ENCODE measurements around the gene UBE4A. TPM values are rescaled to one million over a fixed set of nuclear protein-coding genes. Genes with fewer than 3 reads are reported as not detected.
A peak's percentile ranks its signal among the peaks of the same experiment; 100 is the strongest.

UBE4A gene
- total RNA-seq, 5 donors from 2014 or later (not counting 1 experiment from before 2014, with no cell fraction given) = 40.7 to 44.9 (median 41.8) TPM

DNA sequence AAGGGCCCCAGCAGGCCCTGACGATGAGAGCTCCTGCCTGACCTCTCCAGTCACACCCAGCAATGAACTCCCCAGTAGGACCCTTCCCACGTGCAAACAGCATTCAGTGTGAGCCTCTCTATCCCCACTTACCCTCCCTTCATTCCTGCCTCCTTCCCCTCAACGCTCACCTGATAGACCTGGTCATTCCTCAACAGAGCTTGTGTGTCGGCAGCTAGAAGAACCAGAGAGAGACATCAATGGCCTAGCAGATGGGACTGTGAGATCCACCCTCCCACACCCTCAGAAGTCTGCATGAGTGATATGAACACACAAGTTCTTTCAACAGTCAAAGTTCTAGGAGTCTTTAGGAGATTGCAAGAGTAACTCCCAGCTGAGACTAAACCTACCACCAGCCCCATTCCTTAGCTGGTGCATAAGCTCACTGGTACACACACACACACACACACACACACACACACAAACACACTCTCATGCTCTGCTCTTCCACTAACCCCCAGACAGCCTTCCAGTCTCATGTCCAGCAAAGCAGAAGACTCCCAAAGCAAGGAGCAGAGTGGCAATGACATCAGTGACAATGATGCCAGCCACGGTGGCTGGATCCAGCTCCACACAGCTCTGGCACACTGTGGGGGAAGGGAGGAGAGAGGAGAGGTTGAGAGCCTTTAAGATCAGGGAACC, 20.0 kb upstream of the UBE4A start:
- Mint-ChIP-seq H3K9me3 (no peaks in the 10 kb centered on the region), H3K36me3 (peaks cover 35% of the 10 kb centered on the region), H3K4me1 (peaks cover 64 to 82% (median 65%) of the 10 kb centered on the region in 3 donors), H3K4me3 (peak overlapping the region; percentile 85 to 91 (median 87)), H3K27ac (peak overlapping the region; percentile 98 to 100), H3K27me3 (no peaks in the 10 kb centered on the region)
- Histone ChIP-seq H3K36me3 (ENCODE audit: control insufficient read depth in 2 of 2, extremely low read depth in 1 of 2, insufficient read depth in 1 of 2, low read length in 1 of 2) (peaks cover 7 to 41% of the 10 kb centered on the region in 2 donors), H3K9me3 (no peaks in the 10 kb centered on the region), H3K27me3 (replicated peaks in 1 of 2; ENCODE audit: control insufficient read depth in 2 of 2, extremely low read depth in 1 of 2, insufficient read depth in 2 of 2, low read length in 1 of 2) (no peaks in the 10 kb centered on the region), H3K27ac (ENCODE audit: low read length) (peak overlapping the region; percentile 97), H3K4me1 (ENCODE audit: control insufficient read depth in 1 of 2, extremely low read depth in 1 of 2, insufficient read depth in 2 of 2, low read length in 2 of 2) (peaks cover 35 to 73% of the 10 kb centered on the region in 2 experiments), H3K4me3 (ENCODE audit: control insufficient read depth in 1 of 2, extremely low read depth in 1 of 2, low read length in 1 of 2) (peak overlapping the region; percentile 73 to 88)
- CTCF ChIA-PET = interaction anchor here (0.6 to 2.4 kb wide), 5 partner anchors 13 to 87 kb away, joined by 3 to 5 read pairs (median 4); partner anchors contain the start of genes CD3E (in 1 of the 2) and MPZL3 (in 1 of the 2)
- WGBS (ENCODE audit: insufficient coverage) = 0% methylated on average over 3 of the region's 5 CpGs
- POLR2A ChIA-PET = interaction anchor here (0.5 to 1.2 kb wide), 8 partner anchors 28 to 88 kb away, joined by 3 to 4 read pairs (median 3); partner anchors contain the start of gene MPZL3 (in 1 of the 2)
- ATAC-seq (replicated peaks in 1 of 4) (peak in 3 of 4 experiments; percentile 5 to 12 (median 8)), DNase-seq (peak in 3 of 35 experiments; percentile 24 to 55 (median 33))

DNA sequence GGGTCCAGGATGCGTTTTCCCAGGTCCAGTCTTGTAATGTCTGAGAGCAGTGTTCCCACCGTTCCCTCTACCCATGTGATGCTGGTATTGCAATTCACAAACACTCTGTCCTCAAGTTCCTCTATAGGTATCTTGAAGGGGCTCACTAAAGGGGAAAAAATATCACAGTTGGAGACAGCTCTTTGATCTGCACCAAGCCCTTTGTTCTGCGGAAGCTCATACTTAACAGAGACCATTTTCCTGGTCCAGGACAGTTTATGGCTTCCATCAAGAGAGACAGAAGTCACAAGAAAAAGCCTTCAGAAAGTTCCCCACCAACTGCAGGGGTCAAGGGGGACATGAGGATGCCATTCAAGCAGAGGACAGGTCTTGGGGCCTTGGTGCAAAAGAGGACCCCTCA, 19.0 kb upstream of the UBE4A start:
- H3K27ac Mint-ChIP-seq = peak overlapping the region; percentile 98 to 100
- ChIA-PET POLR2A (interaction anchor here in 1 of 2 donors (0.5 to 1.0 kb wide), 3 partner anchors 14 to 142 kb away, joined by 3 to 8 read pairs (median 3); partner anchors contain the start of gene CD3E), CTCF (interaction anchor here (0.5 to 2.4 kb wide), 3 partner anchors 35 to 48 kb away, joined by 3 to 5 read pairs (median 4); no protein-coding TSS in a partner anchor)

GRCh38 chr11:118341261-118341660, 18.1 kb upstream of the UBE4A start:
- peak overlapping the region; percentile 97 for H3K27ac ChIP-seq (ENCODE audit: low read length)

More for the DNA sequence above, 19.0 kb upstream of the UBE4A start:
- H3K4me1 Mint-ChIP-seq = peaks cover 61 to 82% (median 64%) of the 10 kb centered on the region in 3 donors
- Histone ChIP-seq H3K27ac (ENCODE audit: low read length) (peak overlapping the region; percentile 97), H3K4me3 (ENCODE audit: control insufficient read depth in 1 of 2, extremely low read depth in 1 of 2, low read length in 1 of 2) (peak overlapping the region; percentile 73 to 88), H3K9me3 (no peaks in the 10 kb centered on the region), H3K36me3 (ENCODE audit: control insufficient read depth in 2 of 2, extremely low read depth in 1 of 2, insufficient read depth in 1 of 2, low read length in 1 of 2) (peaks cover 7 to 41% of the 10 kb centered on the region in 2 donors), H3K27me3 (replicated peaks in 1 of 2; ENCODE audit: control insufficient read depth in 2 of 2, extremely low read depth in 1 of 2, insufficient read depth in 2 of 2, low read length in 1 of 2) (no peaks in the 10 kb centered on the region), H3K4me1 (ENCODE audit: control insufficient read depth in 1 of 2, extremely low read depth in 1 of 2, insufficient read depth in 2 of 2, low read length in 2 of 2) (peaks cover 26 to 68% of the 10 kb centered on the region in 2 experiments)
- ATAC-seq (replicated peaks in 1 of 4) (no peak), DNase-seq (peak in 1 of 35 experiments; percentile 52)
- H3K36me3 Mint-ChIP-seq = peaks cover 37% of the 10 kb centered on the region
- H3K27me3 Mint-ChIP-seq = no peaks in the 10 kb centered on the region
- H3K9me3 Mint-ChIP-seq = no peaks in the 10 kb centered on the region
- no CpG with 5 or more reads among the region's 3 CpGs for WGBS (ENCODE audit: insufficient coverage)
- H3K4me3 Mint-ChIP-seq = peak overlapping the region; percentile 85 to 91 (median 87)

DNA sequence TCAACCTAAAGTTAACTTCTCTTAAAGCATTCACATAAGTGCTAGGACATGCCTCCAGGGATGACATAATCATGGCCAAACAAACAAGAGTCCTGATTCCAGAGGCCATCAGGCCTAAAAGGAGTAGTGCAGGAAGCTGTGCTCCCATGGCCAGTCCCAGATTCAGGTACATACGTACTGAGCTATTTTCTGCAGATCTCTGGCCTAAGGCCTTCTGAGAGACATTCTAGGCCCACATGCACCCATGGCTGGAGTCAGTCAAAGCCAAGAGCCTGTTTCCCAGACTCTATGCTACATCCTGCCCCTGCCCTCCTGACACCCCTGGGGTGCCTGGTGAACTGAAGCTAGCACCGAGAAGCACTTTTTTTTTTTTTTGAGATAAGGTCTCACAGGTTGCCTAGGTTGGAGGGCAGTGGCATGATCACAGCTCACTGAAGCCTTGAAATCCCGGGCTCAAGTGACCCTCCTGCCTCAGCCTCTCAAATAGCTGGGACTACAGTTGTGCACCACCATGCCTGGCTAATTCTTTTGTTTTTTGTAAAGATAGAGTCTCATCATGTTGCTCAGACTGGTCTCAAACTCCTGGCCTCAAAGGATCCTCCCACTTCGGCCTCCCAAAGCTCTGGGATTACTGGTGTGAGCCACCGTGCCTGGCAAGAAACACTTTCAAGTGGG, 17.4 kb upstream of the UBE4A start:
- WGBS (ENCODE audit: insufficient coverage) = 2% methylated on average over 5 of the region's 5 CpGs
- Mint-ChIP-seq H3K4me3 (peak overlapping the region; percentile 85 to 91 (median 87)), H3K36me3 (peaks cover 38% of the 10 kb centered on the region), H3K4me1 (peaks cover 64 to 84% (median 68%) of the 10 kb centered on the region in 3 donors), H3K9me3 (no peaks in the 10 kb centered on the region), H3K27me3 (no peaks in the 10 kb centered on the region), H3K27ac (peak overlapping the region; percentile 98 to 100)
- ChIA-PET POLR2A (interaction anchor here (0.6 to 1.1 kb wide), 8 partner anchors 24 to 803 kb away, joined by 3 to 10 read pairs (median 4); partner anchors contain the start of gene MPZL3 (in 1 of the 2)), CTCF (interaction anchor here in 1 of 2 donors (0.7 to 1.8 kb wide), 9 partner anchors 9 to 755 kb away, joined by 3 to 7 read pairs (median 4); partner anchors contain the start of gene UBE4A)
- DNase-seq (peak in 5 of 35 experiments; percentile 13 to 47 (median 25)), ATAC-seq (replicated peaks in 1 of 4) (peak in 2 of 4 experiments; percentile 11)
- Histone ChIP-seq H3K9me3 (no peaks in the 10 kb centered on the region), H3K36me3 (ENCODE audit: control insufficient read depth in 2 of 2, extremely low read depth in 1 of 2, insufficient read depth in 1 of 2, low read length in 1 of 2) (peaks cover 7 to 32% of the 10 kb centered on the region in 2 donors), H3K27me3 (replicated peaks in 1 of 2; ENCODE audit: control insufficient read depth in 2 of 2, extremely low read depth in 1 of 2, insufficient read depth in 2 of 2, low read length in 1 of 2) (no peaks in the 10 kb centered on the region), H3K27ac (ENCODE audit: low read length) (peak overlapping the region; percentile 97), H3K4me1 (ENCODE audit: control insufficient read depth in 1 of 2, extremely low read depth in 1 of 2, insufficient read depth in 2 of 2, low read length in 2 of 2) (peaks cover 30 to 67% of the 10 kb centered on the region in 2 experiments), H3K4me3 (ENCODE audit: control insufficient read depth in 1 of 2, extremely low read depth in 1 of 2, low read length in 1 of 2) (peak overlapping the region; percentile 73 to 88)

More at GRCh38 chr11:118341261-118341660, 18.1 kb upstream of the UBE4A start:
- ATAC-seq (replicated peaks in 1 of 4) (no peak), DNase-seq (no peak)
- Mint-ChIP-seq H3K4me3 (peak overlapping the region; percentile 85 to 91 (median 87)), H3K9me3 (no peaks in the 10 kb centered on the region), H3K27ac (peak overlapping the region; percentile 98 to 100), H3K4me1 (peaks cover 63 to 84% (median 67%) of the 10 kb centered on the region in 3 donors), H3K27me3 (no peaks in the 10 kb centered on the region), H3K36me3 (peaks cover 40% of the 10 kb centered on the region)
- peak overlapping the region; percentile 73 to 88 for H3K4me3 ChIP-seq (ENCODE audit: control insufficient read depth in 1 of 2, extremely low read depth in 1 of 2, low read length in 1 of 2)
- H3K36me3 ChIP-seq (ENCODE audit: control insufficient read depth in 2 of 2, extremely low read depth in 1 of 2, insufficient read depth in 1 of 2, low read length in 1 of 2) = peaks cover 7 to 39% of the 10 kb centered on the region in 2 donors
- WGBS (ENCODE audit: insufficient coverage) = 0% methylated on average over 2 of the region's 3 CpGs
- no peaks in the 10 kb centered on the region for H3K27me3 ChIP-seq (replicated peaks in 1 of 2; ENCODE audit: control insufficient read depth in 2 of 2, extremely low read depth in 1 of 2, insufficient read depth in 2 of 2, low read length in 1 of 2)
- H3K4me1 ChIP-seq (ENCODE audit: control insufficient read depth in 1 of 2, extremely low read depth in 1 of 2, insufficient read depth in 2 of 2, low read length in 2 of 2) = peaks cover 24 to 68% of the 10 kb centered on the region in 2 experiments
- CTCF ChIA-PET = interaction anchor here (0.5 to 1.8 kb wide), 3 partner anchors 9 to 142 kb away, joined by 3 to 10 read pairs (median 7); no protein-coding TSS in a partner anchor
- POLR2A ChIA-PET = interaction anchor here (0.5 to 0.8 kb wide), 3 partner anchors 14 to 40 kb away, joined by 3 to 8 read pairs (median 4); no protein-coding TSS in a partner anchor
- no peaks in the 10 kb centered on the region for H3K9me3 ChIP-seq

- H3K27me3 Mint-ChIP-seq = no peaks in the 10 kb centered on the region
- WGBS (ENCODE audit: insufficient coverage) = 0% methylated on average over 4 of the region's 13 CpGs
- H3K4me3 Mint-ChIP-seq = peak within 1 kb of the TSS; percentile 85 to 91 (median 87)
- Histone ChIP-seq H3K27ac (ENCODE audit: low read length) (peak within 1 kb of the TSS; percentile 97), H3K9me3 (no peaks in the 10 kb centered on the region), H3K36me3 (ENCODE audit: control insufficient read depth in 2 of 2, extremely low read depth in 1 of 2, insufficient read depth in 1 of 2, low read length in 1 of 2) (peaks cover 7 to 31% of the 10 kb centered on the region in 2 donors), H3K4me3 (ENCODE audit: control insufficient read depth in 1 of 2, extremely low read depth in 1 of 2, low read length in 1 of 2) (peak within 1 kb of the TSS; percentile 73 to 88), H3K4me1 (ENCODE audit: control insufficient read depth in 1 of 2, extremely low read depth in 1 of 2, insufficient read depth in 2 of 2, low read length in 2 of 2) (peaks cover 35 to 64% of the 10 kb centered on the region in 2 experiments), H3K27me3 (replicated peaks in 1 of 2; ENCODE audit: control insufficient read depth in 2 of 2, extremely low read depth in 1 of 2, insufficient read depth in 2 of 2, low read length in 1 of 2) (no peaks in the 10 kb centered on the region)
- DNase-seq = peak in 34 of 35 experiments; percentile 37 to 84 (median 57)
- POLR2A ChIA-PET = interaction anchor here (0.5 to 1.1 kb wide), 6 partner anchors 24 to 92 kb away, joined by 3 to 10 read pairs (median 4); partner anchors contain the start of gene MPZL3 (in 1 of the 2)
- peak; percentile 41 to 58 (median 58) for ATAC-seq (replicated peaks in 1 of 4)
- H3K27ac Mint-ChIP-seq = peak within 1 kb of the TSS; percentile 98 to 100
- H3K4me1 Mint-ChIP-seq = peaks cover 70 to 90% (median 72%) of the 10 kb centered on the region in 3 donors
- no peaks in the 10 kb centered on the region for H3K9me3 Mint-ChIP-seq
- peaks cover 39% of the 10 kb centered on the region for H3K36me3 Mint-ChIP-seq
- CTCF ChIA-PET = interaction anchor here (0.6 to 1.8 kb wide), 13 partner anchors 8 to 754 kb away, joined by 3 to 7 read pairs (median 3); partner anchors contain the start of gene UBE4A (in 1 of the 2)
These were observed 16.8 kb upstream of the UBE4A start, which contains the start of gene CD3D for GRCh38 chr11:118342503-118343161. TSS of gene CD3D (minus strand) at chr11:118342705. CDS start at chr11:118342607, 98 bp downstream.
